GM18511 (cell line): ENCODE data around the gene MAD1L1.

Experiments
- ATAC-seq: cut with Tn5 transposase; IDR thresholded peaks from one replicate; pipeline ENCODE4 v1.9.1; 2021; ENCODE audit warnings: mild to moderate bottlenecking, moderate library complexity; ENCODE audit not compliant: unreplicated experiment

Gene MAD1L1

GRCh38 chr7:2242541-2243429 lies 10.0 kb upstream of the MAD1L1 start:
- peak; percentile 32 for ATAC-seq

- ATAC-seq: peak; percentile 78
Observed at GRCh38 chr7:2241580-2242540, 9.1 kb upstream of the MAD1L1 start, which contains the start of the genes MRM2 and NUDT1. MRM2 (minus strand) TSS chr7:2242205; CDS start chr7:2242169, 36 bp downstream. NUDT1 (plus strand) TSS chr7:2242226; CDS start chr7:2244575, 2,349 bp downstream.

- no peak for ATAC-seq
Observed at GRCh38 chr7:2239242-2239641, 6.5 kb upstream of the MAD1L1 start.

- ATAC-seq: peak; percentile 66
Observed at GRCh38 chr7:2237109-2237602, 4.4 kb upstream of the MAD1L1 start.

- no peak for ATAC-seq
Observed at GRCh38 chr7:2233926-2234325, 1.2 kb upstream of the MAD1L1 start.

- peak; percentile 40 for ATAC-seq
Observed at GRCh38 chr7:2231992-2232765, 566 bp downstream of the MAD1L1 start.

- ATAC-seq: no peak
Observed at GRCh38 chr7:2230882-2231281, 1.9 kb downstream of the MAD1L1 start.

GRCh38 chr7:2230226-2230625 lies 2.5 kb downstream of the MAD1L1 start:
- ATAC-seq: no peak

GRCh38 chr7:2229467-2229866 lies 3.3 kb downstream of the MAD1L1 start:
- ATAC-seq: no peak

- no peak for ATAC-seq
Observed at GRCh38 chr7:2228921-2229320, 3.8 kb downstream of the MAD1L1 start.

GRCh38 chr7:2227699-2228098 lies 5.0 kb downstream of the MAD1L1 start:
- ATAC-seq: no peak

- ATAC-seq: no peak
Observed at GRCh38 chr7:2225830-2226229, 6.9 kb downstream of the MAD1L1 start.

GRCh38 chr7:2225336-2225735 lies 7.4 kb downstream of the MAD1L1 start:
- ATAC-seq: no peak

GRCh38 chr7:2224934-2225333 lies 7.8 kb downstream of the MAD1L1 start:
- no peak for ATAC-seq

- ATAC-seq: no peak
Observed at GRCh38 chr7:2224491-2224928, 8.2 kb downstream of the MAD1L1 start.

GRCh38 chr7:2223321-2223720 lies 9.4 kb downstream of the MAD1L1 start:
- ATAC-seq: no peak

- ATAC-seq: no peak
Observed at GRCh38 chr7:2222516-2222915, 10.2 kb downstream of the MAD1L1 start.

- no peak for ATAC-seq
Observed at GRCh38 chr7:2220954-2221353, 11.8 kb downstream of the MAD1L1 start.

- no peak for ATAC-seq
Observed at GRCh38 chr7:2220506-2220905, 12.2 kb downstream of the MAD1L1 start.

GRCh38 chr7:2220030-2220429 lies 12.7 kb downstream of the MAD1L1 start:
- ATAC-seq: no peak
